ENCODE measurements around the gene CDH7. TPM values are rescaled to one million over a fixed set of nuclear protein-coding genes. Genes with fewer than 3 reads are reported as not detected.

CDH7 gene
- total RNA-seq, 2 donors from 2014 or later, result not detected

DNA sequence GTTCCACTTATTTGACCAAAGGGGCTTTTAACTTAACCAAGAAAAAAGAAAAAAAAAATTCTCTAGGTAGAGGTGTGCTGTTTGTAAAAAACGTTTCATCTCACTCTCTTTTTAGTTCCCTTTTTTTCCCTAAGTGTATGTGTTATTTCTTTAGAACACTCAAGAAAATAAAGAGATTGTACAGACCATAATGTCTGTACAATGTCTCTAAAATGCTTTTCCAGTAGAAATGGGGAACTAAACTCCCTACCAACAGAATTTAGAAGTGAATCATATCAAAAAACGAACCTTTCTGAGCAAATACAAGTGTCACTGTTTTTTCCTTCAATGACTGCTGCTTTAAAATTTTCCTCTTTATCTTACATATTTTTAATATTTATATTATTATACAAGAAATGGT lies 72.0 kb downstream of the CDH7 start:
- Histone ChIP-seq H3K4me1 (no peaks in the 10 kb centered on the region), H3K27me3 (no peaks in the 10 kb centered on the region), H3K27ac (no peak overlapping the region), H3K4me3 (no peak overlapping the region), H3K36me3 (no peaks in the 10 kb centered on the region), H3K9me3 (no peaks in the 10 kb centered on the region)
- DNase-seq (ENCODE audit: low spot score), result no peak
- TF ChIP-seq, protein P1, sequence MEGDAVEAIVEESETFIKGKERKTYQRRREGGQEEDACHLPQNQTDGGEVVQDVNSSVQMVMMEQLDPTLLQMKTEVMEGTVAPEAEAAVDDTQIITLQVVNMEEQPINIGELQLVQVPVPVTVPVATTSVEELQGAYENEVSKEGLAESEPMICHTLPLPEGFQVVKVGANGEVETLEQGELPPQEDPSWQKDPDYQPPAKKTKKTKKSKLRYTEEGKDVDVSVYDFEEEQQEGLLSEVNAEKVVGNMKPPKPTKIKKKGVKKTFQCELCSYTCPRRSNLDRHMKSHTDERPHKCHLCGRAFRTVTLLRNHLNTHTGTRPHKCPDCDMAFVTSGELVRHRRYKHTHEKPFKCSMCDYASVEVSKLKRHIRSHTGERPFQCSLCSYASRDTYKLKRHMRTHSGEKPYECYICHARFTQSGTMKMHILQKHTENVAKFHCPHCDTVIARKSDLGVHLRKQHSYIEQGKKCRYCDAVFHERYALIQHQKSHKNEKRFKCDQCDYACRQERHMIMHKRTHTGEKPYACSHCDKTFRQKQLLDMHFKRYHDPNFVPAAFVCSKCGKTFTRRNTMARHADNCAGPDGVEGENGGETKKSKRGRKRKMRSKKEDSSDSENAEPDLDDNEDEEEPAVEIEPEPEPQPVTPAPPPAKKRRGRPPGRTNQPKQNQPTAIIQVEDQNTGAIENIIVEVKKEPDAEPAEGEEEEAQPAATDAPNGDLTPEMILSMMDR (IDR thresholded peaks at IDR 0.05), result no peak

DNA sequence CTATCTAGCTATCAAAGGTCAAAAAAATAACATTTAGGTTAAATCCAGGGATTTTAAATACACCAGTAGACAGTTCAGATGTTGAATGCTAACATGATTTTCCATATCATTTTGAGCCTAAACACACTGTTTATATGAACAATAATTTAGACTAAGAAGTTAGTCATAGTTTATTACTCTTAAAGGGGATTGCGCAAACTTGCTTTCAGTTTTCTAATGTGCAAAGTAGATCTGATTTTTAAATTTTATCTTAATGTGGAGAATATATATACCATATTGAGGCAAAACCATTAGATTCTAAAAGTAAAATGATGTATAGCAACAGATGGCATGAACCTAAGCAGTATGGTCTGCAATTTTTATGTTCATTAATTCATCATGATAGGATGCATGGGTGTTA lies 76.6 kb downstream of the CDH7 start:
- H3K27ac ChIP-seq, result no peak overlapping the region
- TF ChIP-seq, protein P1 (IDR thresholded peaks at IDR 0.05), result no peak

GRCh38 chr18:65835881-65836280 lies 85.1 kb downstream of the CDH7 start:
- DNase-seq (ENCODE audit: low spot score), result no peak
- no peak overlapping the region for H3K27ac ChIP-seq
- no peaks in the 10 kb centered on the region for H3K9me3 ChIP-seq
- H3K4me1 ChIP-seq, result no peaks in the 10 kb centered on the region
- TF ChIP-seq, protein P1 (IDR thresholded peaks at IDR 0.05), result no peak
- H3K27me3 ChIP-seq, result no peaks in the 10 kb centered on the region
- no peaks in the 10 kb centered on the region for H3K36me3 ChIP-seq
- H3K4me3 ChIP-seq, result no peak overlapping the region

More for the DNA sequence above, 76.6 kb downstream of the CDH7 start:
- Histone ChIP-seq H3K9me3 (no peaks in the 10 kb centered on the region), H3K27me3 (no peaks in the 10 kb centered on the region), H3K36me3 (no peaks in the 10 kb centered on the region), H3K4me3 (no peak overlapping the region), H3K4me1 (no peaks in the 10 kb centered on the region)
- DNase-seq (ENCODE audit: low spot score), result no peak

GRCh38 chr18:65846107-65846506 lies 95.3 kb downstream of the CDH7 start:
- H3K4me1 ChIP-seq, result no peaks in the 10 kb centered on the region
- no peaks in the 10 kb centered on the region for H3K27me3 ChIP-seq
- TF ChIP-seq, protein P1 (IDR thresholded peaks at IDR 0.05), result no peak

DNA sequence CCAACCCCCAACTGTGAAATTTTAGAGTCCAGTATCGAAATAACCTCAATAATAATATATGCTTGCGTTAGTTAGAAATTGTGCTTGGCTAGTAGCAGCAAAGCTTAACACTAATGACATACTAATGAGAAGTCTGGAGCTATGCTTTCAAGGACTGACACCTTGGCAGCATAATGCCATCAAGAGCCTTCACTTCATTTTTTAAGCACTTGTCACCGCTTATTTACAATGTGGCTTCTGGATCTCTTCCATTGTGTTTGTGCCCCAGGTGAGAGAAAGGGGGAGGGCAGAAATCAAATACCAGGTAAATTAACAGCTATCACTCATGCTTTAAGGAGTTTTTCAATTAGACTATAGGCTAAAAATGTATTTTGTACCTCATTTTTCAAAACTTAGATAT lies 101.5 kb downstream of the CDH7 start:
- Histone ChIP-seq H3K9me3 (no peaks in the 10 kb centered on the region), H3K4me3 (no peak overlapping the region), H3K4me1 (no peaks in the 10 kb centered on the region), H3K27ac (no peak overlapping the region), H3K36me3 (no peaks in the 10 kb centered on the region), H3K27me3 (no peaks in the 10 kb centered on the region)
- TF ChIP-seq, protein P1 (IDR thresholded peaks at IDR 0.05), result no peak
- no peak for DNase-seq (ENCODE audit: low spot score)

More at GRCh38 chr18:65846107-65846506, 95.3 kb downstream of the CDH7 start:
- H3K4me3 ChIP-seq, result no peak overlapping the region
- no peaks in the 10 kb centered on the region for H3K9me3 ChIP-seq
- no peaks in the 10 kb centered on the region for H3K36me3 ChIP-seq
- DNase-seq (ENCODE audit: low spot score), result no peak
- H3K27ac ChIP-seq, result no peak overlapping the region

- Histone ChIP-seq H3K27ac (no peak overlapping the region), H3K9me3 (no peaks in the 10 kb centered on the region), H3K4me3 (no peak overlapping the region), H3K27me3 (no peaks in the 10 kb centered on the region), H3K4me1 (no peaks in the 10 kb centered on the region), H3K36me3 (no peaks in the 10 kb centered on the region)
- no peak for DNase-seq (ENCODE audit: low spot score)
- TF ChIP-seq, protein P1 (IDR thresholded peaks at IDR 0.05), result no peak
Observed at GRCh38 chr18:65859075-65859474, 108.3 kb downstream of the CDH7 start.

Data from right atrium auricular region (tissue), 2 donors.